Measurements from ENCODE around the gene FGF14. TPM values are rescaled to one million over a fixed set of nuclear protein-coding genes. Genes with fewer than 3 reads are reported as not detected.

Gene FGF14
- total RNA-seq, 1 experiment from 2014 or later, result 0.22 TPM

DNA sequence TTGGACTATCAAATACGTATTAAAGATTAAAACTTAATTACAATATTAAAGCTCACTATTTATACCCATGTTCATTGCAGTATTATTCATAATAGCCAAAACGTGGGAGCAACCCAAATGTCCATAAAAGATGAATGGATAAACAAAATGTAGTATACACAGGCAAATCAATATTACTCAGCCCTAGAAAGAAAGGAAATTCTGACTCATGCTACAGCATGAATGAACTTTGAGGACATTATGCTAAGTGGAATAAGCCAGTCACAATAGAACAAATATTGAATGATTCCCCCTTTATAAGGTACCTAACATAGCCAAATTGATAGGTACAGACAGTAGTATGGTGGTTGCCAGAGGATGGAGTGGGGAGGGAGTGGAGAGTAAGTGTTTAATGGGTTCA, 457.3 kb downstream of the FGF14 start:
- H3K23me2 ChIP-seq (ENCODE audit: insufficient read length, low read depth, low read length, poor library complexity, severe bottlenecking), result no peaks in the 10 kb centered on the region

More for the DNA sequence above, 457.3 kb downstream of the FGF14 start:
- H3K4me1 ChIP-seq (ENCODE audit: insufficient read depth, low read length), result no peaks in the 10 kb centered on the region
- H3K4ac ChIP-seq (ENCODE audit: low read depth, low read length), result no peak overlapping the region
- no peak overlapping the region for H2BK120ac ChIP-seq (ENCODE audit: low read depth, low read length, poor library complexity, severe bottlenecking)
- H3K23ac ChIP-seq (ENCODE audit: insufficient read length, low read depth, low read length), result no peak overlapping the region
- H2BK15ac ChIP-seq (ENCODE audit: low read depth, low read length), result no peak overlapping the region
- H2AK5ac ChIP-seq (ENCODE audit: insufficient read length, low read length), result no peak overlapping the region
- no peak overlapping the region for H4K91ac ChIP-seq (ENCODE audit: insufficient read length, low read depth, low read length)
- Mint-ChIP-seq H3K27ac (no peak overlapping the region), H3K27me3 (ENCODE audit: low read depth) (no peaks in the 10 kb centered on the region; the same call in 1 of the 2 replicates), H3K4me1 (peaks cover 0 to 5% of the 10 kb centered on the region in 2 experiments; a peak in 1 of 4 replicates), H3K9me3 (peaks cover 0 to 3% of the 10 kb centered on the region in 2 experiments; a peak in 1 of 5 replicates), H3K4me3 (no peak overlapping the region), H3K36me3 (ENCODE audit: insufficient read depth in 1 of 3, low read depth in 3 of 3) (no peaks in the 10 kb centered on the region)
- no peak overlapping the region for H4K8ac ChIP-seq (replicated peaks; ENCODE audit: insufficient read length, low read depth, low read length)
- H3K9me3 ChIP-seq (ENCODE audit: control insufficient read depth, low read depth, low read length), result no peaks in the 10 kb centered on the region
- H2AFZ ChIP-seq (ENCODE audit: low read length), result no peak overlapping the region
- no peak overlapping the region for H4K5ac ChIP-seq (ENCODE audit: insufficient read length, low read depth, low read length)
- no peaks in the 10 kb centered on the region for H4K20me1 ChIP-seq (ENCODE audit: control insufficient read depth, insufficient read depth, insufficient read length)
- no peak for DNase-seq
- H3K18ac ChIP-seq (ENCODE audit: insufficient read length, low read depth, low read length), result no peak overlapping the region
- H3T11ph ChIP-seq (ENCODE audit: low read length), result no peak overlapping the region
- H3K9ac ChIP-seq (ENCODE audit: extremely low read depth, insufficient read length, low read length), result no peak overlapping the region
- H2BK12ac ChIP-seq (ENCODE audit: insufficient read length, low read depth, low read length), result no peak overlapping the region
- H3K79me1 ChIP-seq (ENCODE audit: insufficient read depth, low read depth, low read length, poor library complexity, severe bottlenecking), result no peaks in the 10 kb centered on the region
- no peak overlapping the region for H3K27ac ChIP-seq (ENCODE audit: insufficient read length, low read depth, low read length)
- no peaks in the 10 kb centered on the region for H3K27me3 ChIP-seq (ENCODE audit: insufficient read depth, low read length)
- H3K56ac ChIP-seq (ENCODE audit: insufficient read length, low read depth, low read length), result no peak overlapping the region
- TF ChIP-seq, protein P1, sequence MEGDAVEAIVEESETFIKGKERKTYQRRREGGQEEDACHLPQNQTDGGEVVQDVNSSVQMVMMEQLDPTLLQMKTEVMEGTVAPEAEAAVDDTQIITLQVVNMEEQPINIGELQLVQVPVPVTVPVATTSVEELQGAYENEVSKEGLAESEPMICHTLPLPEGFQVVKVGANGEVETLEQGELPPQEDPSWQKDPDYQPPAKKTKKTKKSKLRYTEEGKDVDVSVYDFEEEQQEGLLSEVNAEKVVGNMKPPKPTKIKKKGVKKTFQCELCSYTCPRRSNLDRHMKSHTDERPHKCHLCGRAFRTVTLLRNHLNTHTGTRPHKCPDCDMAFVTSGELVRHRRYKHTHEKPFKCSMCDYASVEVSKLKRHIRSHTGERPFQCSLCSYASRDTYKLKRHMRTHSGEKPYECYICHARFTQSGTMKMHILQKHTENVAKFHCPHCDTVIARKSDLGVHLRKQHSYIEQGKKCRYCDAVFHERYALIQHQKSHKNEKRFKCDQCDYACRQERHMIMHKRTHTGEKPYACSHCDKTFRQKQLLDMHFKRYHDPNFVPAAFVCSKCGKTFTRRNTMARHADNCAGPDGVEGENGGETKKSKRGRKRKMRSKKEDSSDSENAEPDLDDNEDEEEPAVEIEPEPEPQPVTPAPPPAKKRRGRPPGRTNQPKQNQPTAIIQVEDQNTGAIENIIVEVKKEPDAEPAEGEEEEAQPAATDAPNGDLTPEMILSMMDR (conservative IDR thresholded peaks at IDR 0.05), result no peak
- no peak overlapping the region for H2BK5ac ChIP-seq (ENCODE audit: insufficient read length, low read length)
- no CpG with 5 or more reads among the region's 2 CpGs for WGBS (ENCODE audit: extremely low coverage, insufficient read length, low lambda C conversion rate)
- H3K79me2 ChIP-seq (ENCODE audit: insufficient read depth, low read length), result no peaks in the 10 kb centered on the region
- no peak overlapping the region for H3K4me2 ChIP-seq (ENCODE audit: insufficient read depth, insufficient read length, low read length)
- H2BK20ac ChIP-seq (ENCODE audit: low read depth, low read length, poor library complexity, severe bottlenecking), result no peak overlapping the region
- H3K14ac ChIP-seq (ENCODE audit: insufficient read depth, low read length), result no peak overlapping the region

All from H9 (cell line).